HG02610 (cell line): ENCODE results near the gene PSMA7.

Experiments
- ATAC-seq: cut with Tn5 transposase; IDR thresholded peaks from one replicate; pipeline ENCODE4 v1.9.1; 2021; ENCODE audit warnings: mild to moderate bottlenecking, moderate library complexity; ENCODE audit not compliant: unreplicated experiment

The PSMA7 gene

GRCh38 chr20:62096421-62097380 lies 46.5 kb downstream of the PSMA7 start:
- no peak for ATAC-seq

- ATAC-seq: no peak
Measured at GRCh38 chr20:62089393-62089792, 53.8 kb downstream of the PSMA7 start.

GRCh38 chr20:62088258-62089127 lies 54.7 kb downstream of the PSMA7 start:
- no peak for ATAC-seq

- ATAC-seq: no peak
Measured at GRCh38 chr20:62087632-62088031, 55.6 kb downstream of the PSMA7 start.

GRCh38 chr20:62087227-62087626 lies 56.0 kb downstream of the PSMA7 start:
- ATAC-seq: no peak
